HG02798 (cell line): Measurements from ENCODE around the gene SMR3B.

Source experiments
- ATAC-seq: cut with Tn5 transposase; IDR thresholded peaks from one replicate; pipeline ENCODE4 v1.9.1; 2021; ENCODE audit warnings: mild to moderate bottlenecking; ENCODE audit not compliant: unreplicated experiment, poor library complexity

The SMR3B gene

DNA sequence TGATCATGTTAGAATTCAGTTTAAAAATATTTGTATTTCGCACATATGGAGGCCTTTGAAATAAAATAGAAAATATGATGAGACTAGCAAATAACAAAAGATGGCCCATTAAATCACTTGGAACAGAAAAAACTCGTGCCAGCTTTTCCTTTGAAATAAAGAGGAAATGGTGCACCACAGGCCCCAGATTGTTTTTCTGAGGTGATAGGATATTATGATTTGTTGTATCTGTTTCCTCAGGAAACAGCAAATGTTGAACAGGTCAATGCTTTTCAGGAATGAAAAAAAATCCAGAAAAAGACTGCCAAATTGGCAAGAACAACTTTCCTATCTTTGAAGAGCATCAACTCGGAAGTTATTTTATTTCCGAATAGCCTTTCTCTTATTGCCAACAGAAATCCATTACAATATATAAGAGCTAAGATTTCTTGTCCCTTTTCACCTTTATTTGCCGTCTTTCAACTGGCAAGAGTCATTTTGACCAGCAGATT is at the start of gene SMR3B:
Gene SMR3B (plus strand): TSS at position 441 of the 491 bp plus-strand sequence. CDS start 1,380 bp downstream, outside the sequence.
- ATAC-seq, result no peak

DNA sequence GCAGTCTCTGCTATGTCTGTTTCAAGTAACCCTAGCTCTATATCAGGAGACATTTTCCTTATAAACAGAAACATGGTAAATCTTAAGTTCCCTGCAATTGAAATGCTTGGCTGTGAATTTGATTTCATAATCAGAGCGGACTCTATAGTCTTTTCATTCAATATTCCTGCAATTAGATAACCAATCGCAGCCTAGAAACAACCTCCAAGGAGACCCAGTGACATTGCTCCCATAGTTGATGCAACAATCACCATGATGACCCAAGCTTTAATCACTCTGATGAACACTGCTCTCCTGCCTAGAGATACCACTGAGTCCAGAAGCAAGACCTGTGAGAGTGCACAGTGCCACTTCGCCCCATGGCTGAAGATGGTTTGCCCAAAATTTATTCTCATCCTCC is 48.2 kb upstream of the SMR3B start, which contains the start of gene CABS1:
Gene CABS1 (plus strand): TSS at position 301 of the 400 bp plus-strand sequence. CDS start 59 bp downstream, at position 360.
- no peak for ATAC-seq

DNA sequence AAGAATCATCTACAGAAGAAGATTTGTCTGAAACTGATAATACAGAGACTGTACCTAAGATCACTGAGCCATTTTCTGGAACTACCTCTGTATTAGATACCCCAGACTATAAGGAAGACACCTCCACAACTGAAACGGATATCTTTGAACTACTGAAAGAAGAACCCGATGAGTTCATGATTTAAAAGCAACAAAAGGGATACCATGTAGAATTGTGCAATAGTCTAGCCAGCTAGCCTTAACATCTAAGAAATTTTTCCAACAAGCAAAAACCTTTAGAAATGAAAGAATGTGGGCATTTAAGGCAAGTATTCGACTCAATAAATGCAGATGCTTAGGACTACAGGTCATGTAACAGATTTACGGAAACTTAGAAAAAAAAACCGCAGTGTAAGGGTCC is 46.9 kb upstream of the SMR3B start:
- no peak for ATAC-seq

DNA sequence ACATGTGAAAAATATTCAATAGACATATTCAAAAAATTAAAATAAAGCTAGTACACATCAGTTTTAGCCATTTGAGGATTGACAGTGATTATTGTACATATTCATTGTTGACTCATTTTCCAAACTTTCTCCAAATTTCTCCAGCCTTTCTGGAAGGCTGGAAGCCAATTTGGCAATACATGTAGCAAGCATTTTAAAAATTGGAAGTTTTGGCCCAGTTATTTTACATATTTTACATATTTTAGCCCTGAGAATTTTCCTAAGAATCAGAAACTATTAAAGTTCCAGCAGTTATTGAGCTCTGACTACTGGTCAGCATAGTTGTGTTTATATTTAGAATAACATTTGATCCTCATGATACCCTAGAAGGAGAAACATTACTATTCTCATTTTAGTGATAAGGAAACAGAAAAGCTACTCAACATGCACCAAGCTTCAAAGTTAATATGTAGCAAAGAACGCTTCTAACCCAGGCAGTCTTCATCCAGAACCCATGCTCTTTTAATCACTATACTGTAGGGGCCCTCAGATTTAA is 45.0 kb upstream of the SMR3B start:
- ATAC-seq, result no peak

DNA sequence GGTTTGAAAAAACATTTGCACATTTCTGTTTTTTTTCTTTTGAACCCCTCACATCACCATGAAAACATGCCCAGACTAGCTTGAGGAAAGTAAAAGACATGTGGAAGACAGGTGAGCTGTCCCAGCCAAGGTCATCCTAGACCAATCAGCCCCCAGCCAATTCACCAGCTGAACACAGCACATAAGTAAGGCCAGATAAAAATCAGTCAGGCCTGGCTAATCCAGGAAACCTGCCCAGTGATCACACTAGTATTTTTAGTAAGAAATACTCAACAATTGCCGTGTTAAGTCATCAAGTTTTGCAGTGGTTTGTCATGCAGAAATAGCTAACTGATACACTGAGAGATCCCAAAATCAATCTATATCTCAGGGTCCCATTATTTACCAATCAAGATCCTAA is 26.7 kb upstream of the SMR3B start:
- ATAC-seq, result no peak

DNA sequence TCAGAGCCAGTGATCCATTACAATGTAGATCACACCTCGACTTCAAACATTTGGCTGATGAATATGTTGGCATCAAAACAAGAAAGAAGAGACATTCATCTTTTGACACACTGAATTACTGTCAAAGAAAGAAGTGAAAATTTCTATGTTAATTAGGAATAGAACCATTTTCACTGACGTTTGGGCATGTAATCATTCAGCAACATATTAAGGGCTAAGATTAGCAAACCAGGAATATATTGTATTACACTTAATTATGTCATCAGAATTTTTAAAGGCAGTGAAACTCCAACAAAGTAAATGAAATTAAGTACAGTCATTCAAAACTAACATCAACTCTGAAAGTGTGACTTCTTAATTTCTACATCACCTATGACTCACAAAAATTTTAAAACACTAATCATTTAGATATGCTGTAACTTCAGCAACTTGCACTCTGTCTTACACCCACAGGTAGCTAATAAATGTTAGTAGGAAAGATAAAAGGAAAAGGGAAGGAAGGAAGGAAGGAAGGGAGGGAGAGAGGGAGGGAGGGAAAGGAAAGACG is 23.7 kb upstream of the SMR3B start:
- ATAC-seq, result no peak

DNA sequence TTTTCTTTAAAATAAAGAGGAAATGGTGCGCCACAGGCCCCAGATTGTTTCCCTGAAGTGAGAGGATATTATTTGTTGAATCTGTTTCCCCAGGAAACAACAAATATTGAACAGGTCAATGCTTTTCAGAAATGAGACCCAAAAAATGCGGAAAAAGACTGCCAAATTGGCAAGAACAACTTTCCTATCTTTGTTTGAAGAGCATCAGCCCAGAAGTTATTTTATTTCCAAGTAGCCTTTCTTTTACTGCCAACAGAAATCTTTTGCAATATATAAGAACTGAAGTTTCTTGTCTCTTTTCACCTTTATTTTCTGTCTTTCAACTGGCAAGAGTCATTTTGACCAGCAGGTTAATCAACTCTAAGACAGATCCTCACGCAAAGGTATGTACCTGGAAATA is 22.5 kb upstream of the SMR3B start, which contains the start of gene SMR3A:
Gene SMR3A (plus strand): TSS at position 301 of the 400 bp plus-strand sequence. CDS start 1,356 bp downstream, outside the sequence.
- ATAC-seq, result no peak

DNA sequence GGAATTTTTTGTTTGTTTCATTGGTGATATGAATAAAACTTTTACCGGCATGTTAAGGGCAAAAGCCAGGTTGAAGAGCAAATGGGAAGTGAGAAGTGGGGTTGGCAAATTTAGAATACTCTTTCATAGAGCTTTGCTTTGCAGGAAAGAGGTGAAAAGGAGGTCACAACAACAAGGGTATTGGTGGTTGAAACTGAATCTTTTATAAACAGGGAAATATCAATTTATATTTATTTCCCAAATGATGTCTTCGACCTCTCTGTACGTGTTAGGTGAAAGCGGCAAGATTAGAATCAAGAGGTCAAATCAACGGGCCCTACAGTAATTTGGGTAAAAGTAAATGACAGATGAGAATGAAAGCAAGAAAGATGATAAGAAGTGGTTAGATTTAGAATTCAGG is 18.9 kb upstream of the SMR3B start:
- no peak for ATAC-seq

DNA sequence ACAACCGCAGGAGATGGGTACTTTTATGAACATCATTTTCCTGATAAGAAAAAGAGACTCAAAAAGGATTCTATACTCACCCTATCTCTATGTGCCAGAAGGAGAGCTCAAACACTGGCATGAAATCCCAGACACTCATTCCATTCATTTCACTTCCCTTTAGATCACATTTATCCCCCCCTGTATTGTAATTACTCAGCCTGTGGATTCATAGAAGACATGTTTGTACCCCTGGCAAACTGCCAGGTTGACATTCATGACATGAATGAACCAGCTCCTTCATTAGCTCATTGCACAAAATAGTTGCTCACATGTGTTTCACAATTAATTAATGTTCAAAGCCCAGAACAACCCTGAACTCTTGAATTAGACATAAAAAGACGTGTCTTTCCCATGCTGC is 17.5 kb upstream of the SMR3B start:
- ATAC-seq, result no peak

DNA sequence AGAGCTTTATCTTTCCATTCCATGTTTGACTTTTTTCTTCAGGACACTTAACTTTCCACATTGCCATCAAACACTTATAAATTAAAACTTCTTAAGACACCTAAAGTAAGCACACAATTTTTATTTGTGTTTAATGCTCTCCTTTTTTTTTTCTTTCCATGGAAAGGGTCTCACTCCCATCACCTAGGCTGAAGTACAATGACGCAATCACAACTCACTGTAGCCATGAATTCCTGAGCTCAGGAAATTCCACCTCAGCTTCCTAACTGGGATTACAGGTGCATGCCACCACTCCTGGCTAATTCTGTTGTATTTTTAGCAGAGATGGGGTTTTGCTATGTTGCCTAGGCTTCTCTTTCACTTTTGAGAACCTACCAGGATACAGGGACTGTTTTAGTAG is 15.1 kb upstream of the SMR3B start:
- no peak for ATAC-seq

DNA sequence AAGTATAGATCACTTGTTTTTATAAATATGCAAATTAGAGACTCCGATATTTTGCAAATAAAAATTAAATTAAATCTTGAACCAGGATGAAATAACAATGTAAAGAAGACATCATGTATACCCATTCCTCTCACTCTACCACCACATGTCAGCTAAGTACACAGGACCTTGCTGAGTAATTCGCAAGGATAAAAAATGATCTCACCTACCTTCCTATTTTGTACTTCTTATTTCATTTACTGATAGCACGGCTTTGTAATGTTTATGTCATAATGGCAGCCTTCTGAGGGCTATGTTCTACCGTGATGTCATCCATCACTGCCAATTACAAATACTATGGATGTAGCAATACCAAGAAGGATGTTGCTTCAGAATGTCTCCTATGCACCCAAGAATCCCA is 10.9 kb upstream of the SMR3B start:
- ATAC-seq, result no peak

DNA sequence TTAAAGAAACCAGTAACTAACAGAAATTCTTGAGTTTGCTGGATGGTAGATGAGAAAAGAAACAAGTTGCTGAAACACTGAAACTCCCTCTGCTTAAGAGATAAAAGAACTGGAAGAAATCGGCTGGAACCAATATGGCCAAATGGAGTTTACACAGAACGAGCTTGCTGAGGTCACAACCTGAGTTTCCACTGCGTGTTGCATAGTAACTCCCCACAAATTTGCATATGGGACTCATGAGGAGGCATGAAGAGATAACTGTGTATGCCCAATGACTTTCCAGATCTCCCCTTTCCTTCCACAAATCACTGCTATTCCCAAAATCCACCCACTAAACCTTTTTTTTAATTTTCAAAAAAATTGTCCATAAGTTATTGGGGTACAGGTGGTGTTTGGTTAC is 10.2 kb upstream of the SMR3B start:
- ATAC-seq, result no peak

DNA sequence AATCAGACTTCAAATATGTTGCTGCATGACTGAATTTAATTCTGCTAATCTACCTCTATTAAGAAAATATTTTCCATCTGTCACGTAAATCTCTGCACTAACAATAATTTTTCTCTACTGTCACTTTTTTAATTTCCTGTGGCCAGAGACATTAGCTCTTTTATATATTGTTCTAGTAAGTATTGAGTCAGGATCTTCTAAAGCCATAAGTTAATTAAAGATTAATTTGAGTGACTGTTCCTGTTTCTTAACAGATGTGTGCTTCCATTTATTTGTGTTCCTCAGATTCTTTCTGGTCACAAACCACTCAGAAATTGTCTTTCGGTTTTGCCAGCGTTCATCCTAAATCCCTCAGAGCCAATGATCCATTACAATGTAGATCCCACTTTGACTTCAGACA is 2.4 kb upstream of the SMR3B start:
- ATAC-seq, result no peak

DNA sequence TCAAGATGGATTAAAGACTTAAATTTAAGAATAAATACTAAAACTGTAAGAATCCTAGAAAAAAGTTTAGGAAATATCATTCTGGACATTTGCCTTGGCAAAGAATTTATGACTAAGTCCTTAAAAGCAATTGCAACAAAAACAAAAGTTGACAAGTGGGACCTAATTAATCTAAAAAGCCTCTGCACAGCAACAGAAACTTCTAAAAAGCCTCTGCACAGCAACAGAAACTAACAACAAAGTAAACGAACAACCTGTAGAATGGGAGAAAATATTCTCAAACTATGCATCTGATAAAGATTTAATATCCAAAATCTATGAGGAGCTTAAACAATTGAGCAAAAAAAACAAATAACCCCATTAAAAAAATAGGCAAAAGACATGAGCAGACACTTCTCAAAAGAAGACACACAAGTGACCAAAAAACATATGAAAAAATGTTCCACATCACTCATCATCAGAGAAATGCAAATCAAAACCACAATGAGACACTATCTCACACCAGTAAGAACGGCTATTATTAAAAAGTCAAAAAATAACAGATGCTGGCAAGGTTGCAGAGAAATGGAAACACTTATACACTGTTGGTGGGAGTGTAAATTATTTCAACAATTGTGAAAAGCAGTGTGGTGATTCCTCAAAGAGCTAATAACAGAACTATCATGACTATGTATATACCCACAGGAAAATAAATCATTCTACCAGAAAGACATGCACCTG is 9.3 kb downstream of the SMR3B start:
- peak; percentile 67 for ATAC-seq

DNA sequence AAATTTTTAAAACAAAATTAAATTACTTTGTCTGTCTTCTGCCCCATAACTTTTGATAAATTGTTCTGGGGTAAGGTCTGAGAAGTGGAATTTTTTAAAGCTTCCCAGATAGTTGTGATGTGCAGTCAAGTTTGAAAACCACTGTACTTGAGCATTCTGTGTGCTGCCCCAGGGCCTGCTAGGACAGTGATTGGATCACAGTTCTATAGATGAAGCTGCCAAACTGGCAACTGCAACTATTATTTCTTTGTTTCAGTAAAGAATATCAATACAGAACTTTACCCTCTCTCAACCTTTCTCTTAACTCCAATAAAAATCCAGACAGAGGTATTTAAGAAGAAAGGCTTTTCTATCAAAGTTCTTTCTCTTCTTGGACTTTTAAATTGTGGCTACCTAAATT is 14.6 kb downstream of the SMR3B start, which contains the start of gene OPRPN:
Gene OPRPN (plus strand): TSS at position 361 of the 400 bp plus-strand sequence. CDS start 1,346 bp downstream, outside the sequence.
- ATAC-seq, result no peak

DNA sequence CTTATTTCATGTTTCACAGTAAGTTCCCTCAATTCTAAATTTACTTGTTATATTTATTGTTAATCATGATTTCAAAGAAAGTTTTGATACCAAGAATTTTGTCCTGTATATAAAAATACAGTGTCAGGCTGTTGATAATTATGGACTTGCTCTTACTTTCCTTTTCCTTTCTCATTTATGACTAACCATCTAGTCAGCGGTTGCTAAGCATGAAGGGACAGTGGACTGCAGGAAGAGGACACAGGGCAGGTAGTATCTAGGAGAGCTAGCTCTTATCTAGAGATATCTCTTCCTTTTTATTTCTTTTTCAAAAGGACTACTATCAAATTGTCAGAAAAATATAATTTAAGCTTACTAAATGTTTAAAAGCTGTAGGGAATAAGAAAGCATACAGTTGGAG is 16.4 kb downstream of the SMR3B start:
- ATAC-seq, result peak; percentile 41

DNA sequence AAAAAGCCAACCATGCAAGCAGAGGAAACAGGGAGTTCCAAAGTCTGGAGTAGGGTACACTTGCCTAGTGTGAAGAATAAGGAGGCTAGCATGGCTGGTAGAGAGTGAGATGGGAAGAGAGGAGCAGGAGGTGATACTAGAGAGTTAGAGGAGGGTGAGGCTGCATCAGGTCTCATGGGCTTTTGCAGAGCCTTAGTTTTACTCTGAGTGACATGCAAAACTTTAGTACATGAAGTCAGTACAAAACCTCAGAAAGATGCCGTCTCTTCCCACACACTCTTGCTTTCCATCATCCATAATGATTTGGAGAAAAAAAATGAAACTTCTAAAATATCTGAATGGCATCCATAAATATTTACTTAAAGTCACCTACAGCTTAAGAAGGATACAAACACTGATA is 19.8 kb downstream of the SMR3B start:
- ATAC-seq, result peak; percentile 60

DNA sequence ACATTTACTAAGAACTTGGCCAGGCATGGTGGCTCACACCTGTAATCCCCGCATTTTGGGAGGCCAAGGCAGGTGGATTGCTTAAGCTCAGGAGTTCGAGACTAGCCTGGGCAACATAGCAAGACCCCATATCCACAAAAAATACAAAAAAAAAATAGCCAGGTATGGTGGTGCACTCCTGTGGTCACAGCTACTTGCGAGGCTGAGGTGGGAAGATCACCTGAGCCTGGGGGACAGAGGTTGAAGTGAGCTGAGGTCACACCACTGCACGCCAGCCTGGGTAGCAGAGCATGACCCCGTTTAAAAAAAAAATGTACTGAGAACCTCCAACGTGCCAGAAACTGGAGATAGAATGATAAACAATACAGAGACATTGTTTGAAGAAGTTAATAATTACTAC is 22.8 kb downstream of the SMR3B start:
- no peak for ATAC-seq

DNA sequence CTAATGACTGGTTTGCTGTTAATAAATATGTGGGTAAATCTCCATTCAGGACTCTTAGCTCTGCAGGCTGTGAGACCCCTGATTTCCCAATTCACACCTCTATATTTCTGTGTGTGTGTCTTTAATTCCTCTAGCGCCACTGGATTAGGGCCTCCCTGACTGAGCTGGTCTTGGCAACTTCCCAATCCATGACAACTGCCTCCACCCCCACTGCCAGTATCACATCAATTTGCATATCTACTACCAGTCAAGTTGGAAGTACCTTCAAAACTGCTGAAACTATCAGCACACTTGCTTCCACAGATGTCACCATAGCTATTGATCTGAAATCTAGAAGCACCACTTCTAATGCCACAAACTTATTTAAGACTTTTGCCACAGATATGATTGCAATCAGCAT is 42.4 kb downstream of the SMR3B start:
- ATAC-seq, result no peak

DNA sequence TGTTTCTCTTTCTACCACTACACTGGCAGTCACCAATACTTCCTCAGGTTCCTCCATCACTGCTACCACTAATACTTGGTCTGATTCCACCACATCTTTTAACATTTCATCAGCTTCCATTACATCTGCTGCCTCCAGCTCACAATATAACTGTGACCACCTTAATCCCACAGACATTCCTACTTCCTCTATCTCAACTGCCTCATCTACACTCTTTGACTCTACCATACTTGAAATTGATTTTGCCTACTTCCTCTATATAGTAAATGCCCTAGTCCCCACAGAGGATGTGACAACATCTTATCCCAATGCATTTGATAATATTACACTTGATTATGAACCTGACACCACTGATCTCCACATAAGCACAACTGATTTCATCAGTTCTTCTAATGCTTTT is 43.9 kb downstream of the SMR3B start:
- ATAC-seq, result no peak

DNA sequence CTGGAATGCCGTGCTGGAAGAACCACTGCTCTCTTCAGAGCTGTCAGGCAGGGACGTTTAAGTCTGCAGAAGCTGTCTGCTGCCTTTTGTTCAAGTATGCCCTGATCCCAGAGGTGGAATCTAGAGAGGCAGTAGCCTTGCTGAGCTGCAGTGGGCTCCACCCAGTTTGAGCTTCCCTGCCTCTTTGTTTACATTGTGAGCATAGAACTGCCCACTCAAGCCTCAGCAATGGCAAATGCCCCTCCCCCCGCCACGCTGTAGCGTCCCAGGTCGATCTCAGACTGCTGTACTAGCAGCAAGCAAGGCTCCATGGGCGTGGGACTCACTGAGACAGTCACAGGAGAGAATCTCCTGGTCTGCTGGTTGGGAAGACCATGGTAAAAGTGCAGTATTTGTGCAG is 54.3 kb downstream of the SMR3B start:
- ATAC-seq, result no peak
